Astrocyte of the cerebellum (primary cell): Measurements from ENCODE around the gene DERL3.

ENCODE experiments used
- DNase-seq: peaks from one replicate; pipeline ENCODE4 v3.0.0-alpha.2; 2011; ENCODE audit warnings: low read depth
- H3K4me3 ChIP-seq: 2 replicates; pipeline ENCODE4 v1.5.1; 2011; ENCODE audit warnings: mild to moderate bottlenecking, low read depth, low read length, moderate library complexity
- CTCF ChIP-seq: IDR thresholded peaks from 2 replicates; pipeline ENCODE4 v1.5.1; 2012; ENCODE audit warnings: low read length, low read depth, moderate library complexity, mild to moderate bottlenecking; ENCODE audit errors: missing control alignments
- in situ Hi-C: cut with HindIII; loops from 2 replicates; pipeline ENCODE4 v1.10.0; 2017; ENCODE audit warnings: low sequenced_read_pairs

The DERL3 gene

GRCh38 chr22:23835484-23836144, 3.2 kb downstream of the DERL3 start:
- no peak for TF ChIP-seq CTCF
- DNase-seq: no peak
- no peak overlapping the region for H3K4me3 ChIP-seq
- in situ Hi-C loops: loop anchor here (10.0 kb wide), 1 partner anchor 301 kb away; no protein-coding TSS in a partner anchor

GRCh38 chr22:23834793-23835483, 3.9 kb downstream of the DERL3 start:
- H3K4me3 ChIP-seq: no peak overlapping the region
- no peak for DNase-seq
- TF ChIP-seq CTCF: no peak
- in situ Hi-C loops: loop anchor here (10.0 kb wide), 1 partner anchor 300 kb away; no protein-coding TSS in a partner anchor

GRCh38 chr22:23834406-23834792, 4.4 kb downstream of the DERL3 start:
- H3K4me3 ChIP-seq: no peak overlapping the region
- in situ Hi-C loops: loop anchor here (10.0 kb wide), 1 partner anchor 300 kb away; no protein-coding TSS in a partner anchor
- TF ChIP-seq CTCF: no peak
- no peak for DNase-seq

- TF ChIP-seq CTCF: no peak
- no peak for DNase-seq
- H3K4me3 ChIP-seq: no peak overlapping the region
- in situ Hi-C loops: loop anchor here (10.0 kb wide), 1 partner anchor 299 kb away; no protein-coding TSS in a partner anchor
Observed at GRCh38 chr22:23833911-23834317, 4.9 kb downstream of the DERL3 start.

- TF ChIP-seq CTCF: no peak
Observed at GRCh38 chr22:23833017-23833751, 5.6 kb downstream of the DERL3 start.

GRCh38 chr22:23832226-23833016, 6.4 kb downstream of the DERL3 start:
- DNase-seq: no peak
- no peak for TF ChIP-seq CTCF
- in situ Hi-C loops: loop anchor here (10.0 kb wide), 1 partner anchor 298 kb away; no protein-coding TSS in a partner anchor
- H3K4me3 ChIP-seq: no peak overlapping the region

More at GRCh38 chr22:23833017-23833751, 5.6 kb downstream of the DERL3 start:
- in situ Hi-C loops: loop anchor here (10.0 kb wide), 1 partner anchor 298 kb away; no protein-coding TSS in a partner anchor
- DNase-seq: no peak
- no peak overlapping the region for H3K4me3 ChIP-seq
